HepG2 (cell line): Measurements from ENCODE around the gene ZNF629. TPM values are rescaled to one million over a fixed set of nuclear protein-coding genes. Genes with fewer than 3 reads are reported as not detected.

ENCODE experiments used
- ATAC-seq: fragments of 200-7000 bp; cut with Tn5 transposase; 3 replicates; pipeline ENCODE4 v1.9.1; 2020; ENCODE audit warnings: mild to moderate bottlenecking, moderate library complexity
- BruUV-seq: library from RNA; stranded (reverse); fragments of 400-500 nt; replicated peaks from 2 replicates; lab custom pipeline; 2021; lab: Mats Ljungman, UMichigan
- CTCF ChIA-PET: fragments of 300-600 bp; formaldehyde crosslinking; extraction: SDS; loops from one replicate; lab custom pipeline; 2021; ENCODE audit warnings: low total read pairs, inconsistent platforms, low intra/inter-chr PET ratio; lab: Yijun Ruan, JAX
- POLR2A ChIA-PET: fragments of 350-600 bp; sonication (Branson Sonifier 250); formaldehyde crosslinking; loops from one replicate; lab custom pipeline; 2020; ENCODE audit warnings: antibody characterized with exemption, inconsistent platforms; lab: Yijun Ruan, JAX
- DNase-seq: peaks from one replicate; pipeline ENCODE4 v3.0.0-alpha.2; 2015; ENCODE audit warnings: low spot score
- FAIRE-seq: peaks from 3 replicates; lab custom pipeline; 2011; peaks lifted over from hg19 to GRCh38; lab: Jason Lieb, UNC
- H2AFZ ChIP-seq: one replicate; pipeline ENCODE4 v1.6.1; 2011; ENCODE audit warnings: low read length, inconsistent platforms
- H3K27ac ChIP-seq: fragments of 300-600 bp; 3 replicates; pipeline ENCODE4 v1.8.0; 2011; ENCODE audit warnings: mixed run types, mild to moderate bottlenecking, mixed read lengths, low read length, inconsistent platforms; ENCODE audit not compliant: insufficient read depth; ENCODE audit errors: extremely low read length
- H3K27me3 ChIP-seq, 2 experiments: fragments of 200-600 bp in 1 of 2; 2 replicates in 1 of 2; 3 replicates in 1 of 2; pipeline versions ENCODE4 v1.6.0 to v1.8.0; 2011; ENCODE audit warnings: low read length in 2 of 2, mild to moderate bottlenecking in 2 of 2, moderate library complexity in 2 of 2, inconsistent platforms in 1 of 2; ENCODE audit not compliant: insufficient read depth in 2 of 2, control insufficient read depth in 1 of 2
- H3K36me3 ChIP-seq, 2 experiments: fragments of 200-600 bp in 1 of 2; replicated peaks in 1 of 2; 2 replicates in 1 of 2; 3 replicates in 1 of 2; pipeline versions ENCODE4 v1.5.1 to v1.8.0; 2011; ENCODE audit warnings: low read length in 2 of 2, inconsistent platforms in 1 of 2; ENCODE audit not compliant: insufficient read depth in 2 of 2, control insufficient read depth in 1 of 2
- H3K4me1 ChIP-seq: 2 replicates; pipeline ENCODE4 v1.5.1; 2012; ENCODE audit warnings: low read length, inconsistent platforms; ENCODE audit not compliant: insufficient read depth
- H3K4me2 ChIP-seq: 2 replicates; pipeline ENCODE4 v1.6.0; 2011; ENCODE audit warnings: low read depth, low read length, inconsistent platforms
- H3K4me3 ChIP-seq, 3 experiments: fragments of 200-600 bp in 1 of 3; sonication (generic), shearing (Covaris generic) in 1 of 3; replicated peaks in 1 of 3; 2 replicates each; pipeline ENCODE4 v1.5.1; 2011 to 2016; ENCODE audit warnings: low read length in 3 of 3, inconsistent platforms in 2 of 3, low read depth in 2 of 3, mild to moderate bottlenecking in 2 of 3, control low read depth in 1 of 3, mixed read lengths in 1 of 3; ENCODE audit not compliant: insufficient read depth in 1 of 3
- H3K79me2 ChIP-seq: one replicate; pipeline ENCODE4 v1.6.1; 2011; ENCODE audit warnings: low read length, inconsistent platforms; ENCODE audit not compliant: insufficient read depth
- H3K9ac ChIP-seq: 2 replicates; pipeline ENCODE4 v1.6.0; 2011; ENCODE audit warnings: mild to moderate bottlenecking, low read depth, low read length, inconsistent platforms; ENCODE audit not compliant: insufficient read depth
- H3K9me3 ChIP-seq: 2 replicates; pipeline ENCODE4 v1.5.1; 2012; ENCODE audit warnings: mild to moderate bottlenecking, low read length
- H4K20me1 ChIP-seq: 2 replicates; pipeline ENCODE4 v1.6.0; 2011; ENCODE audit warnings: inconsistent platforms, mild to moderate bottlenecking, low read length, moderate library complexity; ENCODE audit not compliant: insufficient read depth
- AGO2 ChIP-seq: fragments of 200-400 bp; formaldehyde crosslinking; optimal IDR thresholded peaks from 2 replicates; pipeline ENCODE3; 2017; ENCODE audit warnings: mild to moderate bottlenecking, low read depth, low read length, moderate library complexity
- CAMTA2 ChIP-seq: sonication (generic); formaldehyde crosslinking; IDR thresholded peaks from 2 replicates; pipeline ENCODE4 v1.4.0; 2020; ENCODE audit warnings: mild to moderate bottlenecking, missing genetic modification reagents, borderline replicate concordance
- CBX5 ChIP-seq: sonication (generic); formaldehyde crosslinking; IDR thresholded peaks from 2 replicates; pipeline ENCODE4 v1.4.0; 2020; ENCODE audit warnings: missing genetic modification reagents, borderline replicate concordance
- EED ChIP-seq: sonication (generic); formaldehyde crosslinking; IDR thresholded peaks from 2 replicates; pipeline ENCODE4 v1.5.0; 2020; ENCODE audit warnings: mild to moderate bottlenecking, missing genetic modification reagents
- ETV6 ChIP-seq: sonication (generic); formaldehyde crosslinking; conservative IDR thresholded peaks from 2 replicates; pipeline ENCODE4 v1.4.0; 2020; ENCODE audit warnings: missing genetic modification reagents
- HDAC6 ChIP-seq: fragments of 200-600 bp; sonication (generic); IDR thresholded peaks from 2 replicates; pipeline ENCODE4 v1.7.0; 2017; ENCODE audit warnings: mild to moderate bottlenecking, antibody characterized with exemption, low read length, low read depth
- PITX1 ChIP-seq: sonication (generic); formaldehyde crosslinking; IDR thresholded peaks from 2 replicates; pipeline ENCODE4 v1.5.1; 2020; ENCODE audit warnings: mild to moderate bottlenecking, missing genetic modification reagents
- SNAI1 ChIP-seq: sonication (generic); formaldehyde crosslinking; IDR thresholded peaks from 2 replicates; pipeline ENCODE4 v1.5.0; 2020; ENCODE audit warnings: mild to moderate bottlenecking, missing genetic modification reagents, borderline replicate concordance
- TP53 ChIP-seq: sonication (generic); formaldehyde crosslinking; conservative IDR thresholded peaks from 2 replicates; pipeline ENCODE4 v1.4.0; 2020; ENCODE audit warnings: missing genetic modification reagents
- ZBTB3 ChIP-seq: sonication (generic); formaldehyde crosslinking; IDR thresholded peaks from 2 replicates; pipeline ENCODE4 v1.4.0; 2020; ENCODE audit warnings: low read depth, mild to moderate bottlenecking, moderate library complexity, missing genetic modification reagents, borderline replicate concordance
- ZNF10 ChIP-seq: sonication (generic); formaldehyde crosslinking; IDR thresholded peaks from 2 replicates; pipeline ENCODE4 v1.4.0; 2020; ENCODE audit warnings: mild to moderate bottlenecking, low read depth, missing genetic modification reagents, borderline replicate concordance
- ZNF232 ChIP-seq: sonication (generic); formaldehyde crosslinking; IDR thresholded peaks from 2 replicates; pipeline ENCODE4 v1.4.0; 2020; ENCODE audit warnings: missing genetic modification reagents, borderline replicate concordance
- ZNF709 ChIP-seq: sonication (generic); formaldehyde crosslinking; IDR thresholded peaks from 2 replicates; pipeline ENCODE4 v1.5.0; 2020; ENCODE audit warnings: mild to moderate bottlenecking, missing genetic modification reagents
- ZSCAN25 ChIP-seq: sonication (generic); formaldehyde crosslinking; IDR thresholded peaks from 2 replicates; pipeline ENCODE4 v1.8.0; 2022; ENCODE audit warnings: mild to moderate bottlenecking, missing genetic modification reagents
- WGBS: methylation state at CpG from one replicate; pipeline ENCODE4 v1.1.6; 2017; ENCODE audit warnings: low lambda C conversion rate; 5-methylcytosine and 5-hydroxymethylcytosine counted together
- in situ Hi-C: cut with HindIII; loops from 2 replicates; pipeline ENCODE4 v1.10.0; 2017; ENCODE audit warnings: low pct_unique_long_range_greater_than_20kb; ENCODE audit not compliant: extremely low pct_ligation_motif_present
- intact Hi-C: fragments of 100-400 bp; cut with micrococcal nuclease; formaldehyde crosslinking; loops from one replicate; pipeline ENCODE4 v1.10.0; 2022; ENCODE audit not compliant: unreplicated experiment
- polyA plus RNA-seq, 8 experiments: library from polyadenylated mRNA; depleted of rRNA in 3 of 8; stranded (reverse) in 7 of 8; unstranded in 1 of 8; fragments of >200 nt; fragmentation: Illumina TruSeq in 4 of 8; extraction: Trizol in 4 of 8; gene quantifications; 2 replicates each; pipeline versions ENCODE4 v1.2.1 to v1.2.3, GENCODE V29; 2011 to 2016; ENCODE audit warnings: low read depth in 4 of 8, missing spikeins in 1 of 8, mixed read lengths in 1 of 8; ENCODE audit not compliant: insufficient read depth in 1 of 8
- total RNA-seq, 5 experiments: library from RNA; depleted of rRNA; stranded (reverse); fragments of >200 nt; fragmentation: Illumina TruSeq; extraction: Trizol; gene quantifications; 2 replicates each; pipeline ENCODE4 v1.2.3, GENCODE V29; 2016; ENCODE audit warnings: low read depth in 1 of 5
- TF ChIP-seq, protein P1 (sequence below): sonication (generic); formaldehyde crosslinking; IDR thresholded peaks from 2 replicates; pipeline ENCODE4 v1.4.0; 2020; ENCODE audit warnings: missing genetic modification reagents
- TF ChIP-seq, protein P2 (sequence below): sonication (generic); formaldehyde crosslinking; IDR thresholded peaks from 2 replicates; pipeline ENCODE4 v1.4.0; 2020; ENCODE audit warnings: mild to moderate bottlenecking, missing genetic modification reagents

Gene ZNF629
- total and polyA plus RNA-seq, 2 of the 13 experiments (the other 11 are each of a cell fraction or from before 2014, with no cell fraction given), result 6.1 to 16.5 TPM

DNA sequence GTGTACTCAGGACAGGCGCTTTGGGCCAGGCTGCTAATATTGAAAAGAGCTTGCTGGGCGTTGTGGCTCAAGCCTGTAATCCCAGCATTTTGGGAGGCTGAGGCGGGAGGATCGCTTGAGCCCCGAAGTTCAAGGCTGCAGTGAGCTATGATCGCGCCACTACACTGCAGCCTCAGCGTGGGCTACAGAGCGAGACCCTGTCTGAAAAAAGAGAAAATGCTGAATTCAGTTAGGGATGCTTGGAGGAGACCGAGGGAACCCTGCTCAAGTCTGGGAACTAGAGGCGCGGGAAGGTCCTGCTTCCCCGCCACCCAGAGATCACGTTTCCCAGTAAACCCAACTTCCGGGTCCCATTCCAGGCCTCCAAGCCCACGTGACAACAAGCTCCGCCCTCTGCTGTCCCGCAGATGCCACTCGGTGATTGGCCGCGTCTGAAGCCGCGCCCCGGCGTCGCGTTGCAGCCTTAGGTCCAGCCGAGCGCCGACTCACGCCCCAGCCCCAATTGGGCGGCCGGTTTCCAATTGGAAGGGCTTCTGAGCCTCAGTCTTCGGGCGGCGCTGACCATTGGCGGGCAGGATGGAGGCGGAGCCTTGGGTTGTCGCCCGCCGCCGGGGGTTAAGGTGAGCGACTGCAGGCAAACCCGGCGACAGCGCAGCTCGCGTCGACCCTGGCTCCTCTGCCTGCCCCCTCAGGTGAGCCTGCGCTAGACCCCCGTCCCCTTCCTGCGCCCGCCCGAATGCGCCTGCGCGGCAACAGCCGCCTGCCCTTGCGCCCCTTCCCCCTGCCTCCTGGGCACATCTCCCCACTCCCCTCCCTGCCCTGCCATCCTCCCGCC is 39.0 kb downstream of the ZNF629 start, which contains the start of gene PHKG2 (continued):
- TF ChIP-seq CBX5 (CRISPR knock-in tag) (peak; percentile 14; the same call in 1 of the 2 replicates), ETV6 (CRISPR knock-in tag) (0 out of 2 replicates have a peak, but pooled peaks have one; percentile 27), ZSCAN25 (CRISPR knock-in tag) (peak; percentile 49; the same call in 1 of the 2 replicates), ZNF709 (no peak), ZNF10 (CRISPR knock-in tag) (no peak), AGO2 (peak; percentile 93), TP53 (no peak), ZBTB3 (CRISPR knock-in tag) (0 out of 2 replicates have a peak, but pooled peaks have one; percentile 17)

- WGBS, result 73% methylated on average over 3 of the region's 3 CpGs
- Histone ChIP-seq H3K36me3 (peaks cover 8 to 15% of the 10 kb centered on the region in 2 experiments), H3K9me3 (no peaks in the 10 kb centered on the region), H3K9ac (peak overlapping the region; percentile 79), H3K27me3 (no peaks in the 10 kb centered on the region), H4K20me1 (no peaks in the 10 kb centered on the region), H3K4me2 (peak overlapping the region; percentile 81), H2AFZ (no peak overlapping the region), H3K27ac (peak overlapping the region; percentile 77), H3K4me3 (peak overlapping the region in 1 of 3 experiments; percentile 89; a peak in 2 of 6 replicates), H3K4me1 (peaks cover 51% of the 10 kb centered on the region), H3K79me2 (peaks cover 16% of the 10 kb centered on the region)
- in situ Hi-C loops, result no loop called here
- ChIA-PET POLR2A (interaction anchor here (0.6 to 2.6 kb wide), 42 partner anchors 10 to 1068 kb away, joined by 3 to 35 read pairs (median 5); partner anchors contain the start of genes CFAP119, CTF1, FBRS and FBXL19), CTCF (no interaction called here)
- no peak for DNase-seq
- ATAC-seq, result no peak
- intact Hi-C loops, result loop anchor here (5.0 to 10.0 kb wide), 3 partner anchors 50 to 680 kb away; partner anchors contain the start of genes ALDOA and SRCAP
- peak; percentile 21 for FAIRE-seq
- BruUV-seq, result no TSS peak
- TF ChIP-seq PITX1 (CRISPR knock-in tag), result no peak
- TF ChIP-seq, protein P1, sequence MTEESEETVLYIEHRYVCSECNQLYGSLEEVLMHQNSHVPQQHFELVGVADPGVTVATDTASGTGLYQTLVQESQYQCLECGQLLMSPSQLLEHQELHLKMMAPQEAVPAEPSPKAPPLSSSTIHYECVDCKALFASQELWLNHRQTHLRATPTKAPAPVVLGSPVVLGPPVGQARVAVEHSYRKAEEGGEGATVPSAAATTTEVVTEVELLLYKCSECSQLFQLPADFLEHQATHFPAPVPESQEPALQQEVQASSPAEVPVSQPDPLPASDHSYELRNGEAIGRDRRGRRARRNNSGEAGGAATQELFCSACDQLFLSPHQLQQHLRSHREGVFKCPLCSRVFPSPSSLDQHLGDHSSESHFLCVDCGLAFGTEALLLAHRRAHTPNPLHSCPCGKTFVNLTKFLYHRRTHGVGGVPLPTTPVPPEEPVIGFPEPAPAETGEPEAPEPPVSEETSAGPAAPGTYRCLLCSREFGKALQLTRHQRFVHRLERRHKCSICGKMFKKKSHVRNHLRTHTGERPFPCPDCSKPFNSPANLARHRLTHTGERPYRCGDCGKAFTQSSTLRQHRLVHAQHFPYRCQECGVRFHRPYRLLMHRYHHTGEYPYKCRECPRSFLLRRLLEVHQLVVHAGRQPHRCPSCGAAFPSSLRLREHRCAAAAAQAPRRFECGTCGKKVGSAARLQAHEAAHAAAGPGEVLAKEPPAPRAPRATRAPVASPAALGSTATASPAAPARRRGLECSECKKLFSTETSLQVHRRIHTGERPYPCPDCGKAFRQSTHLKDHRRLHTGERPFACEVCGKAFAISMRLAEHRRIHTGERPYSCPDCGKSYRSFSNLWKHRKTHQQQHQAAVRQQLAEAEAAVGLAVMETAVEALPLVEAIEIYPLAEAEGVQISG (CRISPR knock-in tag), result no peak
- no peak for TF ChIP-seq EED (CRISPR knock-in tag)
- no peak for TF ChIP-seq ZNF232 (CRISPR knock-in tag)
- 0 out of 2 replicates have a peak, but pooled peaks have one; percentile 9 for TF ChIP-seq CAMTA2
- peak; percentile 40; the same call in 1 of the 2 replicates for TF ChIP-seq SNAI1 (CRISPR knock-in tag)
- TF ChIP-seq, protein P2, sequence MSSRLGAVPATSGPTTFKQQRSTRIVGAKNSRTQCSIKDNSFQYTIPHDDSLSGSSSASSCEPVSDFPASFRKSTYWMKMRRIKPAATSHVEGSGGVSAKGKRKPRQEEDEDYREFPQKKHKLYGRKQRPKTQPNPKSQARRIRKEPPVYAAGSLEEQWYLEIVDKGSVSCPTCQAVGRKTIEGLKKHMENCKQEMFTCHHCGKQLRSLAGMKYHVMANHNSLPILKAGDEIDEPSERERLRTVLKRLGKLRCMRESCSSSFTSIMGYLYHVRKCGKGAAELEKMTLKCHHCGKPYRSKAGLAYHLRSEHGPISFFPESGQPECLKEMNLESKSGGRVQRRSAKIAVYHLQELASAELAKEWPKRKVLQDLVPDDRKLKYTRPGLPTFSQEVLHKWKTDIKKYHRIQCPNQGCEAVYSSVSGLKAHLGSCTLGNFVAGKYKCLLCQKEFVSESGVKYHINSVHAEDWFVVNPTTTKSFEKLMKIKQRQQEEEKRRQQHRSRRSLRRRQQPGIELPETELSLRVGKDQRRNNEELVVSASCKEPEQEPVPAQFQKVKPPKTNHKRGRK (CRISPR knock-in tag), result no peak
- TF ChIP-seq HDAC6, result no peak
These were observed 39.7 kb downstream of the ZNF629 start for GRCh38 chr16:30747331-30747730.
